ENCODE results near the gene STK10.
A peak's percentile ranks its signal among the peaks of the same experiment; 100 is the strongest.

The STK10 gene

GRCh38 chr5:172127581-172127980, 60.4 kb downstream of the STK10 start:
- no peak for DNase-seq (ENCODE audit: low spot score)
- H3K27ac ChIP-seq = no peak overlapping the region
- POLR2A ChIA-PET (ENCODE audit: low non-redundant PET) = no interaction called here
- no peak for TF ChIP-seq CTCF (conservative IDR thresholded peaks at IDR 0.05; ENCODE audit: low read depth)
- CTCF ChIA-PET = no interaction called here

- CTCF ChIA-PET = interaction anchor here (0.6 to 0.7 kb wide), 4 partner anchors 50 to 736 kb away, joined by 3 to 6 read pairs (median 4); no protein-coding TSS in a partner anchor
These were observed 64.7 kb downstream of the STK10 start for GRCh38 chr5:172123269-172123692.

GRCh38 chr5:172119921-172120688, 67.9 kb downstream of the STK10 start:
- TF ChIP-seq CTCF (conservative IDR thresholded peaks at IDR 0.05; ENCODE audit: low read depth) = no peak
- POLR2A ChIA-PET (ENCODE audit: low non-redundant PET) = no interaction called here
- peak overlapping the region; percentile 32 for H3K27ac ChIP-seq
- CTCF ChIA-PET = no interaction called here
- DNase-seq (ENCODE audit: low spot score) = no peak

More at GRCh38 chr5:172123269-172123692, 64.7 kb downstream of the STK10 start:
- H3K27ac ChIP-seq = no peak overlapping the region
- POLR2A ChIA-PET (ENCODE audit: low non-redundant PET) = no interaction called here
- TF ChIP-seq CTCF (conservative IDR thresholded peaks at IDR 0.05; ENCODE audit: low read depth) = no peak
- peak; percentile 44 for DNase-seq (ENCODE audit: low spot score)

GRCh38 chr5:172118891-172119290, 69.1 kb downstream of the STK10 start:
- POLR2A ChIA-PET (ENCODE audit: low non-redundant PET) = no interaction called here
- DNase-seq (ENCODE audit: low spot score) = no peak
- CTCF ChIA-PET = no interaction called here
- H3K27ac ChIP-seq = peak overlapping the region; percentile 61
- TF ChIP-seq CTCF (conservative IDR thresholded peaks at IDR 0.05; ENCODE audit: low read depth) = no peak

GRCh38 chr5:172117977-172118701, 69.9 kb downstream of the STK10 start:
- CTCF ChIA-PET = interaction anchor here (1.7 kb wide), 1 partner anchor 70 kb away, joined by 5 read pairs; the partner anchor contains the start of gene STK10

More at GRCh38 chr5:172117977-172118701, 69.9 kb downstream of the STK10 start:
- POLR2A ChIA-PET (ENCODE audit: low non-redundant PET) = no interaction called here
- peak overlapping the region; percentile 61 for H3K27ac ChIP-seq
- no peak for TF ChIP-seq CTCF (conservative IDR thresholded peaks at IDR 0.05; ENCODE audit: low read depth)
- DNase-seq (ENCODE audit: low spot score) = no peak
